GM19455 (cell line): Measurements from ENCODE around the gene KRTAP2-2.

Experiments used
- ATAC-seq: cut with Tn5 transposase; IDR thresholded peaks from one replicate; pipeline ENCODE4 v1.9.1; 2021; ENCODE audit not compliant: unreplicated experiment

Gene KRTAP2-2

GRCh38 chr17:41026715-41027471 is 28.1 kb downstream of the KRTAP2-2 start, which contains the start of gene KRTAP1-5:
Gene KRTAP1-5 (minus strand): TSS chr17:41027208. CDS start chr17:41027155, 53 bp downstream.
- no peak for ATAC-seq

- no peak for ATAC-seq
Measured at GRCh38 chr17:41024697-41025096, 30.3 kb downstream of the KRTAP2-2 start.

- ATAC-seq = no peak
Measured at GRCh38 chr17:41020336-41020735, 34.7 kb downstream of the KRTAP2-2 start.

DNA sequence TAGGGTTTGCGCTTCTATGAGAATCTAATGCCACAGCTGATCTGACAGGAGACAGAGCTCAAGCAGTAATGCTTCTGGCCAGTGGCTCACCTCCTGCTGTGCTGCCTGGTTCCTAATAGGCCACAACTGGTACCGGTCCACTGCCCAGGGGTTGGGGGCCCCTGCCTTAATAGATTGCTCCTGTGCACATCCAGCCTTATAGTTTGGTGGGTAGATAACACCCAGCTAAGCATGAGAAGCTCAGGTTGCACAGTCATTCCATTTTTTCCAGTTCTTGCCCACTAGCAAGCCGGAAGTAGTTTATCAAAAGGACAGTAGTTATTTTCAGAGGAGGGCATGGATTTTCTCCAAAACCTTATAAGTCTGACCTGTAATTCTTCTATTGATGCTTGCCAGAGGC is 35.6 kb downstream of the KRTAP2-2 start:
- no peak for ATAC-seq

GRCh38 chr17:41018541-41018940 is 36.5 kb downstream of the KRTAP2-2 start:
- no peak for ATAC-seq

- ATAC-seq = no peak
Measured at GRCh38 chr17:41016578-41017215, 38.3 kb downstream of the KRTAP2-2 start.

- no peak for ATAC-seq
Measured at GRCh38 chr17:41015454-41015853, 39.6 kb downstream of the KRTAP2-2 start.

- ATAC-seq = no peak
Measured at GRCh38 chr17:41013606-41014005, 41.4 kb downstream of the KRTAP2-2 start.

- ATAC-seq = no peak
Measured at GRCh38 chr17:41013181-41013580, 41.8 kb downstream of the KRTAP2-2 start.

GRCh38 chr17:41012326-41013120 is 42.5 kb downstream of the KRTAP2-2 start:
- no peak for ATAC-seq

- ATAC-seq = no peak
Measured at GRCh38 chr17:41010441-41010840, 44.6 kb downstream of the KRTAP2-2 start.

DNA sequence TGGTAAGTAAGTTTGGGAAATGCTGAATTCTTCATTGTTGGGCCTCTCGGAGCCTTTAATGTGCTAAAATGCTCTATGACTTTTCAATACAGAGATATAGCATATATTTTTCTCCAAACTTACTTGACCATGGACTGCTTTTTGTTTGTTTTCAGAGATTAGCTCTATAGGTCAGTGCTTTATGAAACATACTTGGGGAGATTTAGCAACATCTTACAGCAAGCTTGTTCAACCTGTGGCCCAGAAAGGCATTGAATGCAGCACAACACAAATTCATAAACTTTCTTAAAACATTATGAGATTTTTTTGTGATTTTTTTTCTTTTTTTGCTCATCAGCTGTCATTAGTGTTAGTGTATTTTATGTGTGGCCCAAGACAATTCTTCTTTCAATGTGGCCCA is 45.1 kb downstream of the KRTAP2-2 start:
- no peak for ATAC-seq

DNA sequence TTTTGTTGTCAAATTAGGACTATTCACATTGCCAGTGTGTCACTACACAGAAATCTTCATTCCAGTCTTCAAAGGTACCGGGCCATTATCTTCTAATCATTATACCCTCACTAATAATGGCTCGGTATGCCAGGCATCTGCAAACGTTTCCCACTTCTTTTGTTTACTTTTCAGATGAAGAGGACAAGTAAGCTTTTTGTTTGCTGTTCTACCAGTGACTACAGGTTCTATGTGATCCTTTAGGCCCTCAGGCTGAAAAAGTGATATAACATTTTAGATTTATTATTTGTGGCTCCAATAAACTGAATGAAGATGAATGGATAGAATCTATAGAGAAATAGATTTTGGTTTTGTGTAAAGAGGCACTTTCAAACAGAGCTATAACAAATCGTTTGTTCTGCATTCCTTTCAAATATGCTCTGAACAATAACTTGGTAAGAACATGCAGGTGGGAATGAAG is 45.7 kb downstream of the KRTAP2-2 start:
- ATAC-seq = no peak

DNA sequence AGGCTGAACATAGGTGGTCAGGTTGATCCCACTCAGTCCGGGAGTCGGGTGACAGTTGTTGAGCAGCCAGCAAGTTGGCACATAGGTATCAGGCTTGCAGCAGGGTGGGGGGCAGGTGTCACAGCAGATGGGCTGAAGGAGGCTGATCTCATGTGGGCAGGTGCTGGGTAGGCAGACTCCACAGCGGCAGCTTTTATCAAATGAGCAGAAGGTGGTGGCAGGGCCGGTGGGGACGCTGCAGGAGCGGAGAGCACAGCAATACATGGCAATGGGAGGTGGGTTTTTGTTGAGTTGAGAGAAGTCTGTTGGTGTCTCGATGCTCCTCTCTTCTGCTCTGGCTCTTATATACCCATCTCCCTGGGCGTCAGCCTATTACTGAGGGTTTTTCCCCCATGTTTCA is 46.2 kb downstream of the KRTAP2-2 start, which contains the start of gene KRTAP3-1:
Gene KRTAP3-1, minus strand, starts transcription at position 318 of the 400 bp plus-strand sequence. Its CDS starts 54 bp downstream, at position 264.
- ATAC-seq = no peak
